ENCODE data around the gene GPR33.
"Not testable (repeated sequence)": the region's sequence is repeated elsewhere in the genome, so short reads cannot be mapped to it uniquely, and the experiment has no call there.

GPR33 gene

DNA sequence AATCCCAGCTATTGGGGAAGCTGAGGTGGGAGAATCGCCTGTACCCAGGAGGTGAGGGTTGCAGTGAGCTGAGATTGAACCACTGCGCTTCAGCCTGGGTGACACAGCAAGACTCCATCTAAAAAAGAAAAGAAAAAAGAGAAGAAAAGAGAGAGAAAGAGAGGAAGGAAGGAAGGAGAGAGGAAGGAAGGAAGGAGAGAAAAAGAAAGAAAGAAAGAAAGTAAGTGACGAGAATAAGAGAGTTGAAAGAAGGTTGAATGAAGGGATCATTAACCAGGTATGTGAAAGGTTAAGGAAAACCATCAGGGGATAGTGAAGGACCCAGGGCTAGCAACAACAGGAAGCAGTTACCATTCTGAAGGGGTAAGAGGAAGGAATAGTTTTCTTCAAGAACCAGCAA is 26.3 kb downstream of the GPR33 start:
- DNase-seq (ENCODE audit: low read depth in 2 of 2), result no peak

DNA sequence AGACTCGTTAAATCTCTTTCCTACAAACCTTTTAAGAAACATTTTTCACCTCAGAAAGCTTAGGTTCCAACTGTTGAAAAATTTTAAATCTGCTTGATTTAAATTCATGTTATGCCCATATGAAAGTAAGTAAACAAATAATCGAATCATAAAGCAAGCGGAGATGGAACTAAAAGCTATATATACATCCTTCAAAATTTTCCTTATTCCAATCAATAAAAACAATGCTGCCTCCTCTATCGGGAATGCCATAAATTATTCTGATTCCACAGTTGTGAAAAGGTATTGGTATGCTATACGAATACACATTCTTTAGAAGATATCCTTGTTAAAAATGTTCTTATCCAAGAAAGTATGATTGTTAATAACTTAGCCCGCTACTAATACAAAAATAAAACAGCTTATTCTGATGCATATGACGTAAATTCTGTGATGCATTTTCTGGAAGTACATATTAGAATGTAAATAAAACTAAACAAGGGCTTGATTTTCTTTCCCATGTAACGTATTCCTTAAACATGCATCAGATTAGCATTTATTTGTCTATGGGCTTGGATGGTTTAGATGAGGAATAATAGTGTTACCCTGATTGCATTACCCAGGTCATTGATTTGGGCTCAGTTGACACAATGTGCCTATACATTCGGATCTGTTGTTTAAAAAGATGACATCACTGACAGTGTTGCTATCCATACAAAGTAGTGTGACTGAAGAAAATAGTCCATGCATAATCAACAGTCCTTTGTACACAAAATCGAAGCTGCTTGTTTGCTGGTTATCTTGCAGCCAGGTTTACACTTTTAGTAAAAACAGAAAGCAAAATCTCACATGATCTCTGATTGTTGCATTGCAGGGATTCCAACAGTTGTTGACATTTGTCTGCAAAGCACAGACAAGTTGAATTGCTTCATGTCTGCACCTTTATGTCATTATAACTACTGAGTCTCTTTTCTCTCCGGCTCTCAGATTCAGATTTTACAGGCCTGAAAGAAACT is 29.9 kb downstream of the GPR33 start:
- no peak for DNase-seq (ENCODE audit: low read depth in 2 of 2)

DNA sequence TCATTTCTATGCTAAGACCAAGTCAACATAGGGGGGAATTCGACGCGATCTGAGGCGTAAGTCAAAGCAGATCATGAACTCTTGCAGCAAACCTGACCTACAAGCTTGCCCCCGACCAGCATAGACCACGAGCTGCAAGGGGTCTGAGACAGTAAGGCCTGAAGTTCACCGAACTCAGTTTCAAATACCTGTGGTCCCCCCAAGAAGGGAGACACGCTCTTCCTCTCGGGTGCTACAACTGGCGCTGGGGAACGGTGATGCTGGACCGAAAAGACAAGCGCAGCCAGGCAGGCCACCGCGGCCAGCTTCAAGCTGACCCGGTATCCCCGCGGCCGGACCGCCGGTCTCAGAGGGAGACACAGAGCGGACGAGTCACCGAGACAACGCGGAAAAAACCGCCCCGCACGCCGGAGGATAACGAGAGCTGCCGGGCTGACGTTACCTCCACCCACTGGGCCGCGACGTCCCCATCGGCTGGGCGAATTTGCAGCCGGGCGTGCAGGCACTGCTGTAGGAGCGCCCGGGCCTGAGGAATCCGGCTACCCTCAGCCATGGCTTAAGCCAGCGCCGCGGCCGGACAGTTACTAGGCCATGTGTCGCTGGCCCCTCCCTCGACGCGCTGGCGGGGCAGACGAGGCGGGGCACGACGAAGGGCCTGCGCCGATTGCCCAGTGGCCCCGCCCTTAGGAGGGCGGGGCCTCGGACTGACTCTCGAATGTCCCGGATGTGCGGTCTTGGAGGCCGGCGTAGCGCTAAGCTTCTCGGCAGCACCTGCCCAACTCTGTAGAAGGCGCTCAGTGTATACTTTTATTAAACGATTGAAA is 30.8 kb downstream of the GPR33 start, which contains the start of gene DTD2:
DTD2 (minus strand) TSS at position 666 of the 824 bp plus-strand sequence; CDS start at position 553, 113 bp downstream.
- peak; percentile 83 to 88 for DNase-seq (ENCODE audit: low read depth in 2 of 2)

DNA sequence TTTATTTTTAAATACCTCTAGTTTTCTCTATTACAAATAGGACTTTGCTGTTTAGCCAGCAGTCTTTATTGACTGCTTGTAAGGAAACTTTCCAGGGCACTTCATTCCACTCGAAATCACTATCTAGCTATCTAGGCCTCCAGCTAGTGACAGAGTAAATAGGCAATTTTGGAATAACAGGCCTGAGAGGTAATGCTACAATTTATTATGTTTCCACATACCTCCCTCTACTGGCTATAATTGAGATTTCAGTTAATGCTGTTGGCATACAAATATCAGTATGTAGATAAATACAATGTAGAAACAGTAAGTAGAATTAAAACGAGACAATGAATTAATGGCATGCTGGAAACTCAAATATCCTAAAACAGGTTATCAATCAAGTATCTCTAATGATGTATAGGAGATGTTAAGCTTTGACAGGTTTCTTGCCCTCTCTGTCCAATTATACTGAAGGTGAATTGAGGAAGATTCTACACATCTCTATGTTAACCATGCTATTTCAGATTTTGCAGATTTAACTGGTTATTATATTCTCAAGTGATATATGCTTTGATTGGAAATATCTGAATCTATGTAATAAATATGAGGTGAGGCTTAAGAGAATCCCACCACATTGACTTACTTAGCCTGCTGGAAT is 37.7 kb downstream of the GPR33 start:
- DNase-seq (ENCODE audit: low read depth in 2 of 2), result no peak

DNA sequence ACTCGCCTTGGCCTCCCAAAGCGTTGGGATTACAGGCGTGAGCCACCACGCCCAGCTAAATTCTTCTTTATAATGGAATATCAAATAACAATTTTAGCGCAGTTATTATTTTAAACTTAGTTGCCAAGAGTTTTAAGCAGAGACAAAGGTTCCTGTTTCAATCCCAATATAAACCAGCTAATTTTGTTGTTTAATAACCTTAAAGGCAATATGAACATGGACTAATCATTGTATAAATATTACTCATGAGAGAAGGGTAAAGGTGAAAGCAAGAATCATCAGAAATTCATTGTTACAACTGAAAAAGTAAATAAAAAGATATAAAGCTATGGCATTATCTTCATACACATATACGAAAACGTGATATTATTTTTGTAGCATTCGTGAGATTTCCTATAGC is 38.7 kb downstream of the GPR33 start:
- no peak for DNase-seq (ENCODE audit: low read depth in 2 of 2)

DNA sequence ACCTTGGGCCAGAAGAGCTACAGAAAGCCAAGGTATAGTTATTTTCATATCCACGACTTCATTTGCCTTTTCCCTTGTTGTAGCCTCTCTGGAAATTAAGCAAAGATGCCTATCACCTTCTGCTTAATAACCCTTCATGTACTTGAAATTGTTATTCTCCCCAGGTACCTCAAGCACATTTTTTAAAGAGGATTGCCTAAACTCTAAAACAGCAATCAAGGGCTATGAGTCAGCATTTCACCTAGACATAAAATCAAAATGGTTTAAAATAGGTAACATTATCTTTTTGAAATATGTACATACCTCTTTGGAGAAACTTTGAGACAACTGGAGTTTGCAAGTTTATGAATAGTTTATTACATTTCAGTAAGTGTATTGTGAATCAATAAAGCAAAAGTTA is 42.1 kb downstream of the GPR33 start:
- no peak for DNase-seq (ENCODE audit: low read depth in 2 of 2)

DNA sequence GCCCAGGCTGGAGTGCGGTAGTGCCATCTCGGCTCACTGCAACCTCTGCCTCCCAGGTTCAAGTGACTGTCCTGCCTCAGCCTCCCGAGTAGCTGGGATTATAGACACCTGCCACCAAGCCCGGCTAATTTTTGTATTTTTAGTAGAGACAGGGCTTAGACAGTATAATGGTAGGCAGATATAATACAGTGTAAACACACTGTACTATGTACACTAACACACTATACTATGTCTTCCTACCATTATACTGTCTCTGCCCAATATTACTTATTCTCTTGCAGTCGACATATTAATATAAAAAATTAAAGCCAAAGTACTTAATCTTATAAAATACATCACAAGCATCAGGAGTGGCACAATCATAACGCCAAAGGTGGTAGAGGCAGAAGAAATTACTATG is 45.6 kb downstream of the GPR33 start:
- no peak for DNase-seq (ENCODE audit: low read depth in 2 of 2)

DNA sequence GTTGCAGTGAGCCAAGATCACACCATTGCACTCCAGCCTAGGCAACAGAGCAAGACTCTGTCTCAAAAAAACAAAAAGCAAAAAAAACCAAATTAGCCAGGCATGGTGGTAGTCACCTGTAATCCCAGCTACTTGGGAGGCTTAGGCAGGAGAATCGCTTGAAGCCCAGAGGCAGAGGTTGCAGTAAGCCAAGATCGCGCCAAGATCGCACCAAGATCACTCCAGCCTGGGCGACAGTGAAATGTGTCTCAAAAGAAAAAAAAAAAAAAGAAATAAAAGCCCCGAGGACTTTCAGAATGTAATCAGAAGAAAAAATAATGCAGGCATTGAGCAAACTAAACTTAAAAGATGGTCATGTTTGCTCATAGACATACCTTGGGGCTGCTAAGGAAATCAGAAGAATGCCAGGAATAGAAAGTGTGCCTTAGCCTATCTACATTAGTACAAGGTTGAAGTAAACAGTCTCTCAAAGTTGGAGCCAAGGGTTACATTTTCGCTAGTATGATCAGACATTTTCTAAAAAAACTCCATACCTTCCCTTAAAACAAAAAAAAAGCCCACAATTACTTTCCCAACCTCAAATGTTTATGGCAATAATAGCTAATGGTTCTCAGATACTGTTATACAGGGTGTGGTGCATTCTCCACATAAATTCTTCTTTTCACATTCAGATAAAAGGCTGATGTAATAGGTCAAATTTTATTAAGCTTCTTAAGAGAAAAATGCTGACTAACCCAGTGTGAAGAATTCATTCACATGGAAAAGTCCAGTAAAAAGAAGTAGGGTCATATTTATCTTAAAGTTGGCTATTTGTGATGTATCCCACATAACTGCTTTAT is 46.3 kb downstream of the GPR33 start:
- DNase-seq (ENCODE audit: low read depth in 2 of 2), result no peak

DNA sequence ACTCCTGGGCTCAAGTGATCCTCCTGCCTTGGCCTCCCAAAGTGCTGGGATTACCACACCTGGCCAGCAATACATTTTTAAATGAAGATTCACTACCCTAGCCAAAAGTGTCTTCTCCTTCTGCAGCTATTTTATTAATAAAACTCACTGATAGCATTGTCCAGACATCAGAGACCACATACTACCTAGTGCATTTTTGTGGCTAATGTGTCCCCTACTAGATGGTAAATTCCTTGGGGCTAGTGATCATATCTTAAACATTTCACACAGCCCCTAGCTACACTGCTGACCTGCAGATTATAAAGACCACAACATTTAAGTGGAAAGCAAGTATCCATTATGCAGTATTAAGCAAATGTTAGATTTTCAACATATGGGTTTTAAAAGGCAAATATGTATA is 47.6 kb downstream of the GPR33 start:
- DNase-seq (ENCODE audit: low read depth in 2 of 2), result no peak

DNA sequence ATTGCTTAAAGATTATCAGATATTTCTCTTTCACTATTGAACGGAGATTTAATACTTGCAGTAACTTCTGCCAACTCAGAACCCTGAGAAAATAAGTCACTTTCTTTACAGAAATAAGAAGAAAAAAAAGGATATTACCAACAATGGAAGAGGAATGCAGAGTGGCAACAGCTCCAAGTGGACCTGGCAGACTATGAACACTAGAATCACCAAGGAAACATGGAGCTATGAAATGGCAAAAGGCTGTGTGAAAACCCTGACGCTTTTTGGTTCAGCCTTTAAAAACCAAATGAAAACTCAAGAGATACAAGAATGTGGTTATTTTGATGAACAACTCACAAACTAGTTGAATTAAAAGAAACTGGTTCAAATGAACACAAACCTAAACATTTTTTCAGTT is 48.3 kb downstream of the GPR33 start:
- no peak for DNase-seq (ENCODE audit: low read depth in 2 of 2)

DNA sequence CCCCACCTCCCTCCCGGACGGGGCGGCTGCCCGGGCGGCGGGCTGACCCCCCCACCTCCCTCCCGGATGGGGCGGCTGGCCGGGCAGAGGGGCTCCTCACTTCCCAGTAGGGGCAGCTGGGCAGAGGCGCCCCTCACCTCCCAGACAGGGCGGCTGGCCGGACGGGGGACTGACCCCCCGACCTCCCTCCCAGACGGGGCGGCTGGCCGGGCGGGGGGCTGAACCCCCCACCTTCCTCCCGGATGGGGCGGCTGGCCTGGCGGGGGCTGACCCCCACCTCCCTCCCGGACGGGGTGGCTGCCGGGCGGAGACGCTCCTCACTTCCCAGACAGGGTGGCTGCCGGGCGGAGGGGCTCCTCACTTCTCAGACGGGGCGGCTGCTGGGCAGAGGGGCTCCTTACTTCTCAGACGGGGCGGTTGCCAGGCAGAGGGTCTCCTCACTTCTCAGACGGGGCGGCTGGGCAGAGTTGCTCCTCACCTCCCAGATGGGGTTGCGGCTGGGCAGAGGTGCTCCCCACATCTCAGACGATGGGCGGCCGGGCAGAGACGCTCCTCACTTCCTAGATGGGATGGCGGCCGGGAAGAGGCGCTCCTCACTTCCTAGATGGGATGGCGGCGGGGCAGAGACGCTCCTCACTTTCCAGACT is 50.7 kb downstream of the GPR33 start:
- not testable (repeated sequence) for DNase-seq (ENCODE audit: low read depth in 2 of 2)

DNA sequence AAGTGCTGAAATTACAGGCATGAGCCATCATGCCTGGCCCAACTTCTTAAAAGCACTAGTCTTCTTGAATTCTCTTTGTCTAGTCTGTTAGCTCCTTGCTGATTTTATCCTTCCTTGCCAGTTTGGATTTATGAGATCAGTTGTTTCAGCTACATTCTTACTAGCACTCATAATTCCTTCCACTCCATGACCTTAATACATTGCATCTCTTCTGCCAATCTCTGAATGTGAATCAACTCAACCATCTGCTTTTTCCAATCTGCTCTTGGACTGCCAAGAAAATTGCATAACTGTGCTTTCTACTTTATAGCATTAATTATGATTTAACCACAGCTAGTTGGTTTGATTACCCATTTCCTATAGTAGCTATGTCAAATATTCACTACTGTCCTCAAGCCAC is 52.6 kb downstream of the GPR33 start:
- no peak for DNase-seq (ENCODE audit: low read depth in 2 of 2)

All from stimulated activated CD8-positive, alpha-beta memory T cell treated with anti-CD3 and anti-CD28 coated beads, Interleukin-15, amount 100 ng/mL, for 48 hours (primary cell).